Activated T-helper 1 cell treated with anti-CD3 and anti-CD28 coated beads, Interleukin-12 subunit alpha, Interleukin-12 subunit beta, Interleukin-2, Interleukin-4 antibody, amounts not matched to agents 30 ng/mL and 10 ng/mL and 1 ng/mL, durations not matched to agents 14 hours and 24 hours and 36 hours (primary cell): ENCODE results near the gene SSBP3. TPM values are rescaled to one million over a fixed set of nuclear protein-coding genes. Genes with fewer than 3 reads are reported as not detected.

ENCODE experiments used
- DNase-seq: peaks from one replicate; pipeline ENCODE4 v3.0.0; 2021; ENCODE audit warnings: low spot score
- H3K27ac Mint-ChIP-seq: one replicate; pipeline ENCODE4 v1.8.0; 2021; ENCODE audit warnings: mild to moderate bottlenecking, mixed read lengths
- H3K27me3 Mint-ChIP-seq: one replicate; pipeline ENCODE4 v1.8.0; 2022; ENCODE audit warnings: mild to moderate bottlenecking, moderate library complexity, mixed read lengths; ENCODE audit not compliant: insufficient read depth
- H3K36me3 Mint-ChIP-seq: one replicate; pipeline ENCODE4 v1.8.0; 2021; ENCODE audit warnings: low read depth, mixed read lengths
- H3K4me1 Mint-ChIP-seq: one replicate; pipeline ENCODE4 v1.8.0; 2021; ENCODE audit warnings: low read depth, mixed read lengths
- H3K4me3 Mint-ChIP-seq: one replicate; pipeline ENCODE4 v1.8.0; 2021; ENCODE audit warnings: mild to moderate bottlenecking, moderate library complexity, mixed read lengths
- H3K9me3 Mint-ChIP-seq: one replicate; pipeline ENCODE4 v1.8.0; 2021; ENCODE audit warnings: mixed read lengths
- intact Hi-C: fragments of 100-400 bp; cut with micrococcal nuclease; formaldehyde crosslinking; loops from one replicate; pipeline ENCODE4 v1.15.1; 2024
- total RNA-seq: library from RNA; stranded (reverse); gene quantifications from 2 replicates; pipeline ENCODE4 v1.2.3, GENCODE V29; 2022

The SSBP3 gene
- total RNA-seq, 1 donor from 2014 or later: 98.0 TPM

GRCh38 chr1:54305906-54306514 lies 100.2 kb downstream of the SSBP3 start:
- no peak overlapping the region for H3K4me3 Mint-ChIP-seq
- no peak overlapping the region for H3K27ac Mint-ChIP-seq
- no peak for DNase-seq
- intact Hi-C loops: no loop called here
- H3K4me1 Mint-ChIP-seq: peaks cover 54% of the 10 kb centered on the region
- H3K36me3 Mint-ChIP-seq: peaks cover 3% of the 10 kb centered on the region
- no peaks in the 10 kb centered on the region for H3K9me3 Mint-ChIP-seq
- no peaks in the 10 kb centered on the region for H3K27me3 Mint-ChIP-seq

GRCh38 chr1:54304518-54304917 lies 101.7 kb downstream of the SSBP3 start:
- Mint-ChIP-seq H3K4me3 (no peak overlapping the region), H3K4me1 (peaks cover 44% of the 10 kb centered on the region), H3K27ac (no peak overlapping the region), H3K36me3 (peaks cover 3% of the 10 kb centered on the region), H3K9me3 (no peaks in the 10 kb centered on the region), H3K27me3 (no peaks in the 10 kb centered on the region)
- no peak for DNase-seq
- intact Hi-C loops: no loop called here

GRCh38 chr1:54302951-54303843 lies 103.0 kb downstream of the SSBP3 start:
- Mint-ChIP-seq H3K4me1 (peaks cover 49% of the 10 kb centered on the region), H3K4me3 (no peak overlapping the region), H3K36me3 (peaks cover 3% of the 10 kb centered on the region), H3K27ac (no peak overlapping the region), H3K27me3 (no peaks in the 10 kb centered on the region), H3K9me3 (no peaks in the 10 kb centered on the region)
- no peak for DNase-seq
- intact Hi-C loops: no loop called here

DNA sequence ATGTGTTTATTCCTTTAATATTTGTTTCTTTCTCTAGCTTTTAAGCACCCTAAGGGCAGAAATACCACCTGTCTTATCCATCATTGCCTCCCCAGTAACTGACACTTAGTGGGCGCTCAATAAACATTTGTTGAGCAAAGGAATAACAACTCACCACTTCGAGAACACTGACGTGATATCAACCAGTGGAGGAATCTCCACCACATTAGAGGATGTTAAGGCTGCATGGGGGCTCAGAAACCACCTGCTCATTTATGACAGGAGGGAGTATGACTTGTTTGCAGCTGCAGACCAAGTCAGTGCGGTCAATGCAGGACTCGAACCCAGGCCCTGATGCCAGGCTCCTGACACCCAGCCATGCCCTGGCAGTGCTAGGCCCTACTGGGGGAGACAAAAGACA lies 103.6 kb downstream of the SSBP3 start:
- H3K27me3 Mint-ChIP-seq: no peaks in the 10 kb centered on the region
- no peaks in the 10 kb centered on the region for H3K9me3 Mint-ChIP-seq
- no peak for DNase-seq
- H3K4me3 Mint-ChIP-seq: no peak overlapping the region
- peaks cover 50% of the 10 kb centered on the region for H3K4me1 Mint-ChIP-seq
- no peak overlapping the region for H3K27ac Mint-ChIP-seq
- intact Hi-C loops: no loop called here
- peaks cover 3% of the 10 kb centered on the region for H3K36me3 Mint-ChIP-seq

- H3K9me3 Mint-ChIP-seq: no peaks in the 10 kb centered on the region
- H3K4me3 Mint-ChIP-seq: no peak overlapping the region
- no peak for DNase-seq
- intact Hi-C loops: no loop called here
- no peaks in the 10 kb centered on the region for H3K36me3 Mint-ChIP-seq
- no peak overlapping the region for H3K27ac Mint-ChIP-seq
- no peaks in the 10 kb centered on the region for H3K27me3 Mint-ChIP-seq
- peaks cover 48% of the 10 kb centered on the region for H3K4me1 Mint-ChIP-seq
These were observed 104.7 kb downstream of the SSBP3 start for GRCh38 chr1:54301497-54301896.

GRCh38 chr1:54300401-54300800 lies 105.8 kb downstream of the SSBP3 start:
- Mint-ChIP-seq H3K9me3 (no peaks in the 10 kb centered on the region), H3K4me3 (no peak overlapping the region), H3K36me3 (no peaks in the 10 kb centered on the region), H3K27me3 (no peaks in the 10 kb centered on the region), H3K27ac (no peak overlapping the region), H3K4me1 (peaks cover 53% of the 10 kb centered on the region)
- intact Hi-C loops: no loop called here
- DNase-seq: no peak

- intact Hi-C loops: no loop called here
- H3K9me3 Mint-ChIP-seq: no peaks in the 10 kb centered on the region
- DNase-seq: no peak
- H3K27me3 Mint-ChIP-seq: no peaks in the 10 kb centered on the region
- peaks cover 2% of the 10 kb centered on the region for H3K36me3 Mint-ChIP-seq
- peak overlapping the region; percentile 31 for H3K27ac Mint-ChIP-seq
- H3K4me1 Mint-ChIP-seq: peaks cover 63% of the 10 kb centered on the region
- H3K4me3 Mint-ChIP-seq: no peak overlapping the region
These were observed 107.2 kb downstream of the SSBP3 start for GRCh38 chr1:54299037-54299436.

DNA sequence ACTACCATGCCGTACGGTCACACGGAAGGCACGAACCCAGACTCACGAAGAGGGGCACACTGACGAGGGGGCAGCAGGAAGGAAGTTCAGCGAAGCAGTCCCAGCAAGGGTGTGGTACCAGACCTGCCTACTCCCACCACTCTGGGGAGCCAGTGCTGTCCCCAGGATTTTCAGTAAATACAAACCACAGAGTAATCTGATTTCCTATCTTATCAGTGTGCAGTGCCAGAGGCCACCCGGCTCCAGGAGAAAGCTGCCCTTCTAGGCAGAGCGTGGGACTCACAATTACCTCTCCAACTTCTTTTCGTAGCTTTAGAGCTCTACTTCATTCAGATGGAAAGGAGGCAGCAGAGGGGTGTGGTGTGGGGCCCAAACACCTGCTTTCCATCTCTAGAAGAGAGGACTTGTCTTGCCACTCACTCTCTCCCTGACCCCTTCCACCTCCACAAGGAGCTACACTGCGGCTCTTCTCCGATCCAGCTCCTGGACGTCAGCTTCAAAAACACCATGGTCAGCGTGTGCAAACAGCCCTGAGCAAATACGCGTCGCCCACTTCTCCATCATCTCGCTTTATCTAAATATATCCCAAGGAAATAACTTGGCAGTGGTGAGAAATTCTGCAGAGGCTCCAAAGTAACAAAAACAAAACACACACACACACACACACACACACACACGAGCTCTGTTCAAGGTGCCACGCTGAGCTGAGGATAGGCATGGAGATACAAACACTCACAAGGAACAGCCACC lies 107.7 kb downstream of the SSBP3 start:
- H3K27me3 Mint-ChIP-seq: no peaks in the 10 kb centered on the region
- H3K9me3 Mint-ChIP-seq: no peaks in the 10 kb centered on the region
- intact Hi-C loops: no loop called here
- DNase-seq: no peak
- H3K4me3 Mint-ChIP-seq: no peak overlapping the region
- H3K27ac Mint-ChIP-seq: peak overlapping the region; percentile 31
- H3K36me3 Mint-ChIP-seq: peaks cover 2% of the 10 kb centered on the region
- peaks cover 60% of the 10 kb centered on the region for H3K4me1 Mint-ChIP-seq

- intact Hi-C loops: no loop called here
- DNase-seq: no peak
- H3K4me1 Mint-ChIP-seq: peaks cover 61% of the 10 kb centered on the region
- H3K27ac Mint-ChIP-seq: no peak overlapping the region
- H3K4me3 Mint-ChIP-seq: no peak overlapping the region
- peaks cover 2% of the 10 kb centered on the region for H3K36me3 Mint-ChIP-seq
- no peaks in the 10 kb centered on the region for H3K27me3 Mint-ChIP-seq
- no peaks in the 10 kb centered on the region for H3K9me3 Mint-ChIP-seq
These were observed 108.5 kb downstream of the SSBP3 start for GRCh38 chr1:54297596-54298283.

- Mint-ChIP-seq H3K4me1 (peaks cover 65% of the 10 kb centered on the region), H3K27ac (peak overlapping the region; percentile 16), H3K4me3 (no peak overlapping the region), H3K27me3 (no peaks in the 10 kb centered on the region), H3K9me3 (no peaks in the 10 kb centered on the region), H3K36me3 (peaks cover 2% of the 10 kb centered on the region)
- intact Hi-C loops: no loop called here
- no peak for DNase-seq
These were observed 109.5 kb downstream of the SSBP3 start for GRCh38 chr1:54296666-54297065.

- H3K9me3 Mint-ChIP-seq: no peaks in the 10 kb centered on the region
- H3K27ac Mint-ChIP-seq: peak overlapping the region; percentile 18
- DNase-seq: no peak
- intact Hi-C loops: no loop called here
- H3K4me1 Mint-ChIP-seq: peaks cover 80% of the 10 kb centered on the region
- H3K4me3 Mint-ChIP-seq: no peak overlapping the region
- H3K27me3 Mint-ChIP-seq: no peaks in the 10 kb centered on the region
- peaks cover 2% of the 10 kb centered on the region for H3K36me3 Mint-ChIP-seq
These were observed 111.3 kb downstream of the SSBP3 start for GRCh38 chr1:54294887-54295286.

- Mint-ChIP-seq H3K27me3 (no peaks in the 10 kb centered on the region), H3K36me3 (peaks cover 4% of the 10 kb centered on the region), H3K9me3 (no peaks in the 10 kb centered on the region), H3K4me1 (peaks cover 81% of the 10 kb centered on the region), H3K27ac (peak overlapping the region; percentile 52), H3K4me3 (no peak overlapping the region)
- DNase-seq: no peak
- intact Hi-C loops: no loop called here
These were observed 113.9 kb downstream of the SSBP3 start for GRCh38 chr1:54292002-54292911.
